OCI-LY1 (cell line): ENCODE data around the gene BMPR2.

Source experiments
- H2AFZ ChIP-seq: fragments of 200-600 bp; sonication (generic), shearing (Covaris generic); 2 replicates; pipeline ENCODE4 v1.6.0; 2014; ENCODE audit warnings: antibody characterized with exemption, mild to moderate bottlenecking, low read length
- H3F3A ChIP-seq: fragments of 200-600 bp; sonication (generic), shearing (Covaris generic); 2 replicates; pipeline ENCODE4 v1.6.0; 2014; ENCODE audit warnings: mild to moderate bottlenecking, antibody characterized with exemption, low read length, moderate library complexity; ENCODE audit not compliant: insufficient read depth
- H3K27ac ChIP-seq: fragments of 200-600 bp; sonication (generic); 2 replicates; pipeline ENCODE4 v1.5.1; 2014; ENCODE audit warnings: low read length, mixed run types, mild to moderate bottlenecking, low read depth; ENCODE audit not compliant: poor library complexity, severe bottlenecking
- H3K27me3 ChIP-seq: fragments of 200-600 bp; sonication (generic); 2 replicates; pipeline ENCODE4 v1.6.0; 2014; ENCODE audit warnings: antibody characterized with exemption, mild to moderate bottlenecking, low read length, moderate library complexity; ENCODE audit not compliant: insufficient read depth
- H3K36me3 ChIP-seq: fragments of 200-600 bp; sonication (generic); 2 replicates; pipeline ENCODE4 v1.6.1; 2014; ENCODE audit warnings: mild to moderate bottlenecking, antibody characterized with exemption, low read length, moderate library complexity, mixed read lengths; ENCODE audit not compliant: insufficient read depth
- H3K4me1 ChIP-seq: fragments of 200-600 bp; sonication (generic); 2 replicates; pipeline ENCODE4 v1.5.1; 2014; ENCODE audit warnings: mild to moderate bottlenecking, low read length, moderate library complexity; ENCODE audit not compliant: insufficient read depth, severe bottlenecking
- H3K4me2 ChIP-seq: fragments of 200-600 bp; sonication (generic), shearing (Covaris generic); 2 replicates; pipeline ENCODE4 v1.6.1; 2014; ENCODE audit warnings: low read length
- H3K4me3 ChIP-seq: fragments of 200-600 bp; sonication (generic); 2 replicates; pipeline ENCODE4 v1.5.1; 2014; ENCODE audit warnings: low read length, low read depth, mild to moderate bottlenecking, mixed read lengths; ENCODE audit not compliant: poor library complexity, severe bottlenecking
- H3K79me2 ChIP-seq: fragments of 200-600 bp; shearing (Covaris generic); 2 replicates; pipeline ENCODE4 v1.6.1; 2016; ENCODE audit warnings: mixed run types, low read length, mixed read lengths; ENCODE audit not compliant: insufficient read depth
- H3K9ac ChIP-seq: fragments of 200-600 bp; sonication (generic), shearing (Covaris generic); 2 replicates; pipeline ENCODE4 v1.6.1; 2014; ENCODE audit warnings: mild to moderate bottlenecking, low read length, mixed read lengths
- H3K9me2 ChIP-seq: fragments of 200-600 bp; sonication (generic), shearing (Covaris generic); 2 replicates; pipeline ENCODE4 v1.6.1; 2014; ENCODE audit warnings: low read depth, mild to moderate bottlenecking, low read length, mixed read lengths
- H3K9me3 ChIP-seq: fragments of 200-600 bp; shearing (Covaris generic); 2 replicates; pipeline ENCODE4 v1.6.1; 2014; ENCODE audit warnings: low read length, mixed read lengths
- H4K20me1 ChIP-seq: fragments of 200-600 bp; sonication (generic), shearing (Covaris generic); 2 replicates; pipeline ENCODE4 v1.6.0; 2016; ENCODE audit warnings: mild to moderate bottlenecking, low read length; ENCODE audit not compliant: insufficient read depth
- CTCF ChIP-seq: fragments of 200-600 bp; sonication (generic), shearing (Covaris generic); IDR thresholded peaks from 2 replicates; pipeline ENCODE4 v1.5.1; 2017; ENCODE audit warnings: mild to moderate bottlenecking, antibody characterized with exemption, low read length, moderate library complexity, mixed read lengths
- EZH2 ChIP-seq: fragments of 200-600 bp; sonication (generic), shearing (Covaris generic); IDR thresholded peaks from 2 replicates; pipeline ENCODE4 v1.8.0; 2017; ENCODE audit warnings: borderline replicate concordance, mixed run types, mild to moderate bottlenecking, antibody characterized with exemption, low read length, moderate library complexity, mixed read lengths

BMPR2 gene

GRCh38 chr2:202375609-202376408, at the start of gene BMPR2:
BMPR2 (plus strand) TSS chr2:202376327; CDS start chr2:202377475, 1,148 bp downstream.
- H3K4me2 ChIP-seq = peak within 1 kb of the TSS; percentile 78
- H3K9me2 ChIP-seq = no peaks in the 10 kb centered on the region
- peaks cover 41% of the 10 kb centered on the region for H3K4me1 ChIP-seq
- peak within 1 kb of the TSS; percentile 64 for H3K9ac ChIP-seq
- no peak within 1 kb of the TSS for H3K27ac ChIP-seq
- no peaks in the 10 kb centered on the region; the same call in 1 of the 2 replicates for H3F3A ChIP-seq
- H3K4me3 ChIP-seq = peak within 1 kb of the TSS; percentile 74
- H4K20me1 ChIP-seq = no peaks in the 10 kb centered on the region
- H3K9me3 ChIP-seq = no peaks in the 10 kb centered on the region
- TF ChIP-seq EZH2 = no peak
- TF ChIP-seq CTCF = no peak
- H3K27me3 ChIP-seq = no peaks in the 10 kb centered on the region; the same call in 1 of the 2 replicates
- peak within 1 kb of the TSS; percentile 73 for H2AFZ ChIP-seq
- H3K79me2 ChIP-seq = no peaks in the 10 kb centered on the region
- no peaks in the 10 kb centered on the region for H3K36me3 ChIP-seq

GRCh38 chr2:202327858-202328257, 48.3 kb upstream of the BMPR2 start:
- TF ChIP-seq EZH2 (no peak), CTCF (no peak)
- H3F3A ChIP-seq = no peaks in the 10 kb centered on the region
- no peaks in the 10 kb centered on the region for H3K27me3 ChIP-seq
- H3K4me3 ChIP-seq = no peak overlapping the region
- no peaks in the 10 kb centered on the region for H3K9me2 ChIP-seq
- no peak overlapping the region for H3K4me2 ChIP-seq
- no peaks in the 10 kb centered on the region for H3K4me1 ChIP-seq
- no peak overlapping the region for H2AFZ ChIP-seq
- no peaks in the 10 kb centered on the region for H3K36me3 ChIP-seq
- no peaks in the 10 kb centered on the region for H4K20me1 ChIP-seq
- H3K27ac ChIP-seq = no peak overlapping the region
- H3K9me3 ChIP-seq = no peaks in the 10 kb centered on the region
- no peak overlapping the region for H3K9ac ChIP-seq
- no peaks in the 10 kb centered on the region for H3K79me2 ChIP-seq

GRCh38 chr2:202335791-202336467, 40.2 kb upstream of the BMPR2 start:
- no peaks in the 10 kb centered on the region for H3K36me3 ChIP-seq
- H2AFZ ChIP-seq = no peak overlapping the region
- H3K4me1 ChIP-seq = no peaks in the 10 kb centered on the region
- no peak overlapping the region for H3K27ac ChIP-seq
- H3K27me3 ChIP-seq = no peaks in the 10 kb centered on the region
- no peaks in the 10 kb centered on the region for H3K79me2 ChIP-seq
- no peaks in the 10 kb centered on the region for H4K20me1 ChIP-seq
- H3K4me2 ChIP-seq = no peak overlapping the region
- H3K9ac ChIP-seq = no peak overlapping the region
- H3F3A ChIP-seq = no peaks in the 10 kb centered on the region
- no peaks in the 10 kb centered on the region for H3K9me2 ChIP-seq
- TF ChIP-seq CTCF = no peak
- TF ChIP-seq EZH2 = no peak
- H3K4me3 ChIP-seq = no peak overlapping the region
- no peaks in the 10 kb centered on the region for H3K9me3 ChIP-seq
